HG02852 (cell line): ENCODE data around the gene ERVFRD-1.
"Not testable (repeated sequence)": the region's sequence is repeated elsewhere in the genome, so short reads cannot be mapped to it uniquely, and the experiment has no call there.

ENCODE experiments used
- ATAC-seq: cut with Tn5 transposase; IDR thresholded peaks from one replicate; pipeline ENCODE4 v1.9.1; 2021; ENCODE audit warnings: mild to moderate bottlenecking, moderate library complexity; ENCODE audit not compliant: unreplicated experiment

Gene ERVFRD-1

GRCh38 chr6:11129908-11130565, 18.5 kb upstream of the ERVFRD-1 start:
- ATAC-seq, result peak; percentile 84

- ATAC-seq, result no peak
Measured at GRCh38 chr6:11128608-11129007, 17.1 kb upstream of the ERVFRD-1 start.

GRCh38 chr6:11126876-11127275, 15.4 kb upstream of the ERVFRD-1 start:
- ATAC-seq, result no peak

GRCh38 chr6:11123978-11124377, 12.5 kb upstream of the ERVFRD-1 start:
- ATAC-seq, result no peak

GRCh38 chr6:11122380-11122779, 10.9 kb upstream of the ERVFRD-1 start:
- ATAC-seq, result no peak

GRCh38 chr6:11121851-11122250, 10.3 kb upstream of the ERVFRD-1 start:
- ATAC-seq, result no peak

- ATAC-seq, result no peak
Measured at GRCh38 chr6:11120271-11121005, 8.9 kb upstream of the ERVFRD-1 start.

- ATAC-seq, result not testable (repeated sequence)
Measured at GRCh38 chr6:11115808-11116536, 4.4 kb upstream of the ERVFRD-1 start.

GRCh38 chr6:11113038-11113437, 1.5 kb upstream of the ERVFRD-1 start:
- ATAC-seq, result no peak

- no peak for ATAC-seq
Measured at GRCh38 chr6:11111769-11112437, 378 bp upstream of the ERVFRD-1 start.

GRCh38 chr6:11108726-11109125, 2.8 kb downstream of the ERVFRD-1 start:
- no peak for ATAC-seq

- ATAC-seq, result no peak
Measured at GRCh38 chr6:11103065-11103464, 8.5 kb downstream of the ERVFRD-1 start.

GRCh38 chr6:11101417-11101816, 10.1 kb downstream of the ERVFRD-1 start:
- ATAC-seq, result no peak

GRCh38 chr6:11098004-11098403, 13.5 kb downstream of the ERVFRD-1 start:
- ATAC-seq, result no peak

GRCh38 chr6:11097476-11097875, 14.0 kb downstream of the ERVFRD-1 start:
- ATAC-seq, result no peak

GRCh38 chr6:11096109-11096508, 15.4 kb downstream of the ERVFRD-1 start:
- no peak for ATAC-seq

GRCh38 chr6:11094941-11095340, 16.6 kb downstream of the ERVFRD-1 start:
- no peak for ATAC-seq

- peak; percentile 38 for ATAC-seq
Measured at GRCh38 chr6:11094411-11094851, 17.1 kb downstream of the ERVFRD-1 start.

GRCh38 chr6:11093626-11094410, 17.7 kb downstream of the ERVFRD-1 start, which contains the start of gene SMIM13:
Gene SMIM13, plus strand, starts transcription at chr6:11093834. Its CDS starts 480 bp downstream, at chr6:11094314.
- peak; percentile 90 for ATAC-seq

GRCh38 chr6:11093376-11093625, 18.2 kb downstream of the ERVFRD-1 start:
- ATAC-seq, result peak; percentile 24
